HG02798 (cell line): Measurements from ENCODE around the gene ARHGAP11A.
"Not testable (repeated sequence)": the region's sequence is repeated elsewhere in the genome, so short reads cannot be mapped to it uniquely, and the experiment has no call there.

Experiments
- ATAC-seq: cut with Tn5 transposase; IDR thresholded peaks from one replicate; pipeline ENCODE4 v1.9.1; 2021; ENCODE audit warnings: mild to moderate bottlenecking; ENCODE audit not compliant: unreplicated experiment, poor library complexity

Gene ARHGAP11A, protein sequence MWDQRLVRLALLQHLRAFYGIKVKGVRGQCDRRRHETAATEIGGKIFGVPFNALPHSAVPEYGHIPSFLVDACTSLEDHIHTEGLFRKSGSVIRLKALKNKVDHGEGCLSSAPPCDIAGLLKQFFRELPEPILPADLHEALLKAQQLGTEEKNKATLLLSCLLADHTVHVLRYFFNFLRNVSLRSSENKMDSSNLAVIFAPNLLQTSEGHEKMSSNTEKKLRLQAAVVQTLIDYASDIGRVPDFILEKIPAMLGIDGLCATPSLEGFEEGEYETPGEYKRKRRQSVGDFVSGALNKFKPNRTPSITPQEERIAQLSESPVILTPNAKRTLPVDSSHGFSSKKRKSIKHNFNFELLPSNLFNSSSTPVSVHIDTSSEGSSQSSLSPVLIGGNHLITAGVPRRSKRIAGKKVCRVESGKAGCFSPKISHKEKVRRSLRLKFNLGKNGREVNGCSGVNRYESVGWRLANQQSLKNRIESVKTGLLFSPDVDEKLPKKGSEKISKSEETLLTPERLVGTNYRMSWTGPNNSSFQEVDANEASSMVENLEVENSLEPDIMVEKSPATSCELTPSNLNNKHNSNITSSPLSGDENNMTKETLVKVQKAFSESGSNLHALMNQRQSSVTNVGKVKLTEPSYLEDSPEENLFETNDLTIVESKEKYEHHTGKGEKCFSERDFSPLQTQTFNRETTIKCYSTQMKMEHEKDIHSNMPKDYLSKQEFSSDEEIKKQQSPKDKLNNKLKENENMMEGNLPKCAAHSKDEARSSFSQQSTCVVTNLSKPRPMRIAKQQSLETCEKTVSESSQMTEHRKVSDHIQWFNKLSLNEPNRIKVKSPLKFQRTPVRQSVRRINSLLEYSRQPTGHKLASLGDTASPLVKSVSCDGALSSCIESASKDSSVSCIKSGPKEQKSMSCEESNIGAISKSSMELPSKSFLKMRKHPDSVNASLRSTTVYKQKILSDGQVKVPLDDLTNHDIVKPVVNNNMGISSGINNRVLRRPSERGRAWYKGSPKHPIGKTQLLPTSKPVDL

DNA sequence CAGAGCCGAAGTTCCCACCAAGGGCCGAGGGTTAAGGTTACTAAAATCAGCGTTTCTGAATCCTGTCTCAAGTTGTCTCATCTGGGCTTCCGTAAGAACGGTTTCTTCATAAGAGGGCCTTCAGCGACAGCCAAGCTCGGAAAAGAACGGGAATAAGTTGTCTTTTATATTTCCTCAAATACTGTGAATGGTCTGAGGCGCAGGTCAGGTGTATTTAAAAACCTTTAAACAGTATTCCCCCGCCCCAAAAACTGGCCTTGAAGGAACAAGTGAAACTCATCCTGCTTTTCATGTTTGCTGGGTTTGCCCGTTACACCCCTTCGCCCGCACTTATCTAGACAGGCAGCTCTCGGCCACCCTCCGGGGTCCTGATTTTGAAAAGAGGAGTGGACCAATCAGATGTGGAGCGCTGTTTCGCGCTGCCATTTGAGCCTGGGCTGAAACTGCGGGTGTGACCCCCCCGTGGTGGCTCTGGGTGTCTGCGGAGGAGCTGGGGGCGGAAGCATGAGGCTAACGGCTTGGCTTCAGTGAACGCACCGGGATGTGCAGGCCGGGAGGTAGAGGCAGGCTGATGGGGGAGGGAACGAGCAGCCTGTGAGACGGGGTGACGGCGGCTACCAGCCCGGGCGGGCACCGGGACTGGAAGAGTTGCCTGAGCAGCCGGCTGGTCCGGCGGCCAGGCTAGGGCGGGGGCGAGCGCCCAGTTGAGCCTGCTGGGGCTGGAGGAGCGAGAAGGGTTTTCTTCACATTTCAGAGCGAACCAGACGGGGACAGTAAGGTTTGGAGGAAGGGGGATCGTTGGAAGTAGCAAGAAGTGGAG is at the start of gene ARHGAP11A:
TSS of gene ARHGAP11A (plus strand) at position 454 of the 820 bp plus-strand sequence. CDS start 708 bp downstream, outside the sequence.
- ATAC-seq: peak; percentile 76

DNA sequence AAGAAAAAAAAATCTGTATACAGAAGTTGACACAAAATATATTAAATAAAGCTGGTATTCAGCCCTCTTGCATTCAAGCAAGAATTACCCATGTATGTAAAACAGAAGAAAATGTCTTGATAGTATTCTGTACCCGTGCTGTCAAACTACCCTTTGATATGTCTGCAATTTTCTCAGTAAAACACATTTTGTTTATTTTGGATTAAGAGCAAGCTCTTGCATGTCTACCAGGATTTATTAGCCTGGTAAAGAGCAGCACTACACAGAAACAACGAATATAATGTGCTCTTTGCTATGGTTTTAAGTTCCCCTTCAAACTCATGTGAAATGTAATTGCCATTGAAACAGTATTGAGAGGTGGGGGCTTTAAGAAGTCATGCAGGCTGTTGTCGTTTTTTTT is 46.3 kb upstream of the ARHGAP11A start:
- not testable (repeated sequence) for ATAC-seq

DNA sequence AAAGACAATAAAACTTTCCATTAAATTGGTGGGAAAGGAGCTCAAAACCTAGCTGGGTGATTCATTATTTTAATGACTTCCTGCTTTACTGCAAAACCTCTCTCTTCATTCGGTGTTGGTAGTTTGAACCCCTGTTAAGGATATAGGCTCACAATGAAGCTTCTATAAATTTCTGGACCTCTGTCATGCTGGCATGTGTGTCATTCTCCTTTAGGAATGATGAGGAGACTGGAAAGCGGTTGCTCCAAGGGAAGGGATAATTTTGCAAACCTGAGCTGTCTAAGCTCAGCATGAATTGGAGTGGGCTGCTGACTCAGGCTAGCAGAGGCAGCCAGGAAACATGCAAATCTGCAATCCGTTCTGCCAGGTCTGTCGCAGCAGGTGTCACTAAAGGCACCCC is 36.8 kb upstream of the ARHGAP11A start:
- not testable (repeated sequence) for ATAC-seq

DNA sequence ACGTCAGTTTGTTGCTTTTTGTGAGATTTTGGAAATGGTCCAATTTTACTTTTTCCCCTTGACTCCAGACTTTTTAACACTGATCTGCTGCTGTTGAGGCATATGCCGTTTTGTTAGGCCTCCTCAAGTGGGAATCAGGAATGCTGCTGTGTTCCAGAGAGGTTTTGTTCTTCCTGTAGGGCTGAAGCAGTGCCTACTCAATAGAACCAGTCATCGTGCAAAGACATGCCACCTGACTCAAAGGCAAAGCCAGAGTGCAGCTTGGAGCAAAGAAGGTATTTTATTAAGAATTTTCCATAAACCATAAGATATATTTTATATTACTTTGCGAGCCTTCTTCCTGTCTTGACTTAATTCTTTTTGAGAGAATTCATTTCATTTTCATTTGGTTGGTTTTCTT is 29.5 kb upstream of the ARHGAP11A start:
- not testable (repeated sequence) for ATAC-seq

DNA sequence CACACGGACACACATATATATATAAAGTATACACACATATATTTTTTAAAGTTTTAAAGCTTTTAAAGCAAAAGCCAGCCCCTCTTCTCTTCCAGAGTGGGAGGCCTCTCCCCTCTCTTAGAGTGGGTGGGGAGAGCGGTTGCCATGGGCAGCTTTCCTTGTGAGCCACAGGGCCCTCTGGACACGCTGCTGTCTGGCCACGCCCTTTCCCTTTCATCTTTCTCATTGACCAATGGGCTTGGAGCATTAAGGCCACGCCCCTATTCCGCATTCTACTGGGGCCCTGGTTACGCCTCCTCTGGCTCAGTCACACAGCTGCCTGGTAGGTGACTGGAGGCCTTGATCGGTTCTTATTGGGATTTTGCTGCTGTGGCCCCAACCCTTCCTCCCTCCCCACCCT is 22.2 kb upstream of the ARHGAP11A start, which contains the start of gene GOLGA8N:
TSS of gene GOLGA8N (plus strand) at position 306 of the 400 bp plus-strand sequence.
- ATAC-seq: not testable (repeated sequence)

DNA sequence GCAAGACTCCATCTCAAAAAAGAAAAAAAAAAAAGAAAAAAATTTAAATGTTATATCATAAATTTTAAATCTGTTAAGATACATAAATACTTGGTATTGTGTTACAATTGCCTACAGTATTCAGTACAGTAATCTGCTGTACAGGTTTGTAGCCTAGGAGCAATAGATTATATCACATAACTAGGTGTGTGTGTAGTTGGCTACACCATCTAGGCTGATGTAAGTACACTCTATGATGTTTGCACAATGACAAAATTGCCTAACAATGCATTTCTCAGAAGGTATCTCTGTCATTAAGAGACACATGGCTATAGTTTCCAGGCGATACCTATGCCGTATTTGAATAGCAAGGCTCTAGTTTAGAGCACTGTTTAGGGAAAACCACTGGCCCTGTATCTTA is 5.8 kb upstream of the ARHGAP11A start:
- ATAC-seq: not testable (repeated sequence)

DNA sequence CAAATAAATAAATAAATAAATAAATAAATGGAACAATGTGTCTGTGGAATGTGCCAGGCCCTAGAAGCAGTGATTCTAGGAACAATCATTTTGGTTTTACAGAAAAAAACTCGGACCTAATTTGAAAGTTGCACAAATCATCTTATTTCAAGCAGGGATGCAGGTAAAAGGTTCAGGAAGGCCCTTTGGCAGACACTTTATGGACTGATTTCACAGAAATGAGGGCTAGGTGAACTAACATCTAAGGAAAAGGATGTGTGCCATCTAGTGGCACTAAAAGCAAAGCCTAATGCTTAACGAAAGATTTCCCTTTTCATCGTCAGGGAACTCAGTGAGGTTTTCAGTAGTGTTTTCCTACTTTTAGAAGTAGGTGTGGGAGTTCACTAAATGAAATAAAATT is 4.6 kb upstream of the ARHGAP11A start:
- ATAC-seq: not testable (repeated sequence)

DNA sequence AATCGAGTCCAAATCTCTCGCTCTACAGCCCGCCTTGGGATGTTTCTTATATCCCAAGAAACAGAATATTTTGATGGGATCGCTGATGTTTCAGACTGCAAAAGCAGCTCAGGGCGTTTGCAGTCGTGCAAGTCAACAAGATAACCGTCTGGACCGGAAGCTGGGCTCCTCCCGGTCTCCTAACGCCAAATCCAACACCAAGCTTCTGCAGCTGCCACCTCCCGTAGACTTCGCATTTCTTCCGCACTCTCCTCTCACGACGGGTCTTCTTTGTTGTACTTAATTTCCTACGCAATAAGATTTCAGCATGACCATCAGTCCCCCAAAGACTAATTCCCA is 623 bp upstream of the ARHGAP11A start:
- ATAC-seq: peak; percentile 24

DNA sequence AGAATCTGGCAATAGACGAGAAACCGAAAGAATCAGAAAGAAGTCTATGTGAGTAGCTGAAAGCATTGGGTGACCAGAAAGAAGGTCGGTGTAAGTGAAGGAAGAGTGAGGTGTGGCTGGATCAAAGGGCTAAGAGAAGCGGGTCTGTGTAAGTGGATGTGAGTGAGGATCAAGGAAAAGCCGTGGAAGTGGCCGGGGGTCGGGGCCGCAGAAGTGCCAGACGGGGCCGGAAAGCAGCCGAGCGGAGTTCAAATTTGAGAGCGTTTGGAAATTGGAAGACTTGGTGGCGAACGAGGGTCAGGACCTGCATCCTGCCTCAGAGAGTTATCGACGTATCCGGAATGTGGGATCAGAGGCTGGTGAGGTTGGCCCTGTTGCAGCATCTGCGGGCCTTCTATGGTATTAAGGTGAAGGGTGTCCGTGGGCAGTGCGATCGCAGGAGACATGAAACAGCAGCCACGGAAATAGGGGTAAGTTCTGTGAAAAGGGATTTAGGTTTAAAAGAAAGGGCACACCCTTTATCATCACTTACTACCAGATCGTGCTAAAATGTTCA is 645 bp downstream of the ARHGAP11A start:
- peak; percentile 14 for ATAC-seq

DNA sequence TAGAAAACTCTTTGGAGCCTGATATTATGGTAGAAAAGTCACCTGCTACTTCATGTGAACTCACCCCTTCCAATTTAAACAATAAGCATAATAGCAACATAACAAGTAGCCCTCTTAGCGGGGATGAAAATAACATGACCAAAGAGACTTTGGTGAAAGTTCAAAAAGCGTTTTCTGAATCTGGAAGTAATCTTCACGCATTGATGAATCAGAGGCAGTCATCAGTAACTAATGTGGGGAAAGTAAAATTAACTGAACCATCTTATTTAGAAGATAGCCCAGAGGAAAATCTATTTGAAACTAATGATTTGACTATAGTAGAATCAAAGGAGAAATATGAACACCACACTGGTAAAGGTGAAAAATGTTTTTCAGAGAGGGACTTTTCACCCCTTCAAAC is 21.1 kb downstream of the ARHGAP11A start:
- no peak for ATAC-seq

DNA sequence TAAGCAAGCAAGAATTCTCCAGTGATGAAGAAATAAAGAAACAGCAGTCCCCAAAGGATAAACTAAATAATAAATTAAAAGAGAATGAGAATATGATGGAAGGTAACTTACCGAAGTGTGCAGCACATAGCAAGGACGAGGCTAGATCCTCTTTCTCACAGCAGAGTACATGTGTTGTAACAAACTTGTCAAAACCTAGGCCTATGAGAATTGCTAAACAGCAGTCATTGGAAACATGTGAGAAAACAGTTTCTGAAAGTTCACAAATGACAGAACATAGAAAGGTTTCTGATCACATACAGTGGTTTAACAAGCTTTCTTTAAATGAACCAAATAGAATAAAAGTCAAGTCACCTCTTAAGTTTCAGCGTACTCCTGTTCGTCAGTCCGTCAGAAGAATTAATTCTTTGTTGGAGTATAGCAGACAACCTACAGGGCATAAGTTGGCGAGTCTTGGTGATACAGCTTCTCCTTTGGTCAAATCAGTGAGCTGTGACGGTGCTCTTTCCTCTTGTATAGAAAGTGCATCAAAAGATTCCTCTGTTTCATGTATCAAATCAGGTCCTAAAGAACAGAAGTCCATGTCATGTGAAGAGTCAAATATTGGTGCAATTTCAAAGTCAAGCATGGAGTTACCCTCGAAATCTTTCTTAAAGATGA is 21.7 kb downstream of the ARHGAP11A start:
- ATAC-seq: peak; percentile 67

DNA sequence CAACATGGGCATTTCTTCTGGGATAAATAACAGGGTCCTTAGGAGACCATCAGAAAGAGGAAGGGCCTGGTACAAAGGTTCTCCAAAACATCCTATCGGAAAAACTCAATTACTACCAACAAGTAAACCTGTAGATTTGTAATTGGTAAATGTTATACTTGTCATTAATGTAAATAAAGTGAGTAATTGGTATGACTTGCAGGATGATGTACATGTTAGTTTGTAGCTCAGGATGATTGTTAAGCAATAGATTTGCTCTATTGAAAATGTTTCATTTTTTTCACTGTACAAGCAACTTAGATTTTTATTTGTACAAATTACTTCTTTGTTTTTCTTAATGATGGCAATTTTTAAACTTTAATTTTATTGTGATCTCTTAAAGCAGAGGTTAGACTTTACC is 22.4 kb downstream of the ARHGAP11A start:
- ATAC-seq: no peak

DNA sequence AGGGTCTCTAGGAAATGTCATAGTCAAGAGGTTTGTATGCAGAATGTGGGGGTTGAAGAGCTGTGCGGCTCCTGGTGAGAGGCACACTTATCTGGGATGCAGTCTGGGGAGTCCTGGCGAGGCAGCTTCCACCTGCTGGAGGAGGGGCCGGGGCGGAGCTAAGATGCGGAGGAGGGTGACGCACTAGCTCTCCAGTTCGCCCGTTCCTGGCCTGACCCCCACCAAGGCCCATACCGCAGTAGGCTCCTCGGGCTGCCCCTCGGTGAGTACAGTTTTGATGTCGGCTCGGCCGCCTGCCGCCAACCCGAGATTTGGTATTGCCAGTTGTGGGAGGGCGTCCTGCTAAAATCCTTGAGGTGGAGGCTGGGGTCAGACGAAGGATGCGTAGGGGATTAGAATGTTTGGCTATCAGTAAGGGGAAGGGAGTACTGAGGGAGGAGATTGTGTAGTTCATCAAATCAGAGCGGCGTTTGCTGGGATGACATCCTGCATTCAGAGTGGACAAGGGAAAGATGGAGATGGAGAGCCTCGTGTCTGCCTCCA is 26.3 kb downstream of the ARHGAP11A start, which contains the start of gene SCG5:
TSS of gene SCG5 (plus strand) at position 194 of the 543 bp plus-strand sequence. CDS start 1,883 bp downstream, outside the sequence.
- no peak for ATAC-seq

DNA sequence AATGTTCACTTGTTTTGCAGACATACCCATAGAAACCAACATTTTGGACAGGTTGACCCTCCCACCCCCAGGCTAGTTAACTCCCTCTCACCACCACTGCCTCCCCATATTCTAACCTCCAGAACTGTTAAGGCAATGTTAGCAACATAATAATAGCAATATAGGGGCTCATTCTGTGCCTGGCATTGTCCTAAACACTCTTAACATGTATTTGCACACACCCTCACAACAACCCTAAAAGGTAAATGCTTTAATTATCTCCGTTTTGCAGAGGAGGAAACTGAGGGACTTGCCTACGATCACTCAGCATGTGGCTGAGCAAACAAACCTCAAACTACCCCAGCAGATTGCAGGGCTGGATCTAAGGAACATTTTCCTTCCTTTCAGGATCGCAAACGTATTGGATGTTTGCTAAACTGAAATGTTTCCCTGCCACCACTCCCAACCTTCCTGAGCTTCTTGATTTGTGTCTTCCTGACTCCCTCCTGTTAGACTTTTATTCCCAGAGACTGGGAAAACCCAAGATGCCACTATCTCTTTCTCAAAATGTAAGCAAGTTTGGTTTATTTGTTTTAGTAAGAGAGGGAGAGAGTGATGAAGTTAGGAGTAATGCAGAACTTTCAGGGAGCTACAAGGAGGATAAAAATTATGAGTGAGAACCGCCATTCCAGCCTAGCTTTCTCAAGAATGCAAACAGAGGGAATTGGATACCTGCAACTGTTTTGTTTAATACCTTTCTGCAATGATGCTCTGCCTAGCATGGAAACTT is 27.5 kb downstream of the ARHGAP11A start:
- ATAC-seq: no peak

DNA sequence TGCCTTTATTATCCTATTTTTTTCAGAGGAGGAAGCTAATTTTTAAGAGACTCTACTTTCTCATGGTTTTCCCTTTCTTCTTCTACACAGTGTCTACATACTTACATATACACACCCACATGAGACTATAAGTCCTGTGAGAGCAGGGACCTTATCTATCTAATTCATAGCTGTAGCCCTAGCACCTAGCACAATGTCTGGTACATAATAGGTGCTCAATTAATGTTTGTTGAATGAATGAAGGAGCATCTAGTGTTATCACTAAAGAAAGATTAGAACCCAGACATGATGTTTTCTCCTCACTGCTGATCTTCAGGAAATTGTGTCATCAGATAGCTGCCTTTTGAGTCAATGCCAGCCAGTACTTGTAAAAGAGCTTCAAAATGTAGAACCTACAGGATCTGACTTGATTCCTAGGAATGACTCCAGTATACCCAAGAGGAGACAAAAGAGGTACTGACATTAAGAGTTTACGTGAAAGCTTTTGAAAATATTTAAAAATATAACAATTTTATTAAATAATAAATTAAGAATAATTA is 28.7 kb downstream of the ARHGAP11A start:
- no peak for ATAC-seq

DNA sequence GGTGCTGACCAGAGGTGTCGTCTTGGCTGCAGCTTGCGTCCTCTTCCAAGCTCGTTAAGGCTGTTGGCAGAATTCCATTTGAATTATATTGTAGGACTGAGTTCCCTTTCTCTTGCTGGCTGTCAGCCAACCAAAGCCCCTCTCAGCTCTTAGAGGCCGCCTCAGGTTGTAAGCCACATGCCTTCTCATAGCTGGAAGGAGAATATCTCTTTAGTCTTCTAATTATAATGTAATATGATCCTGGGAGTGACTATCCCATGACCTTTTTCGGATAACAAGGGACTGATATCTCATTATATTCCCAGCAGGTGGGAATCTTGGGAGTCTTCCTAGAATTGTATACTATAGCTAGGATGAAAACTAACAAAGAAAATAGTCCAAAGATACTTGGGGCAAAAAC is 31.0 kb downstream of the ARHGAP11A start:
- no peak for ATAC-seq

DNA sequence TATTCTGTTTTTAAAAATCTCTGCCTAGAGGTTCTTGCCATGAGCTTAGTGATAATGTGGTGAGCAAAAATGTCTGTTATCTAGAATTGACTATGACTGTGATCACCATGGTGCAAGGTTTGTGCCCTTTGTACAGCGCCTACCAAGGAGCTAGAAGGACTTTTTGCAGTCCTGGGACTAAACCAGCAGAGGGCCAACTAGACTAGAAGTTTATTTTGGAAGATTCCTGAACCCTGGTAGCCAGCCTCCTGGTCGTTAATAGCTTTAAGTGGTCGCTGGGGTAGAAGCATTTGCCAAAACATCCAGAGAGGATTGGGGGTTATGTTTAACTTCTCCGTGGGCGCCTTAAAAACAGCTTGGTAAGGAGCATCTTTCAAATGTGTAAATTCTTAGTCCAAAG is 34.0 kb downstream of the ARHGAP11A start:
- no peak for ATAC-seq
